Testis (tissue), 2 donors: ENCODE results near the gene TPPP.

Experiments
- CTCF ChIP-seq, 3 experiments: fragments of 450-650 bp in 2 of 3; fragments of 200-600 bp in 1 of 3; sonication (generic) in 1 of 3; IDR thresholded peaks; one replicate each; pipeline ENCODE4 v1.5.1; 2016 to 2019; ENCODE audit warnings: antibody characterized with exemption in 3 of 3, mild to moderate bottlenecking in 2 of 3, moderate library complexity in 1 of 3
- POLR2A ChIP-seq: fragments of 450-650 bp; IDR thresholded peaks from one replicate; pipeline ENCODE4 v1.6.1; 2017; ENCODE audit warnings: antibody characterized with exemption, mild to moderate bottlenecking, moderate library complexity

GRCh38 chr5:644971-645370 lies 48.2 kb downstream of the TPPP start:
- TF ChIP-seq CTCF (IDR thresholded peaks at IDR 0.05): no peak
- TF ChIP-seq POLR2A: no peak
